GM12878 (cell line): ENCODE measurements around the gene NIPSNAP3A. TPM values are rescaled to one million over a fixed set of nuclear protein-coding genes. Genes with fewer than 3 reads are reported as not detected.

Source experiments
- ATAC-seq: fragments of 200-7000 bp; cut with Tn5 transposase; 3 replicates; pipeline ENCODE4 v1.9.1; 2020; ENCODE audit warnings: mild to moderate bottlenecking, moderate library complexity
- BruUV-seq: library from RNA; stranded (reverse); fragments of 400-500 nt; replicated peaks from 2 replicates; lab custom pipeline; 2021; lab: Mats Ljungman, UMichigan
- CTCF ChIA-PET: fragments of 300-600 bp; sonication (Branson Sonifier 250); formaldehyde crosslinking; extraction: SDS; loops from one replicate; lab custom pipeline; 2021; ENCODE audit warnings: inconsistent platforms; lab: Yijun Ruan, JAX
- POLR2A ChIA-PET: fragments of 350-600 bp; formaldehyde crosslinking; extraction: SDS; loops from one replicate; lab custom pipeline; 2021; ENCODE audit warnings: inconsistent platforms; lab: Charles Lee
- RAD21 ChIA-PET: fragments of 300-600 bp; sonication (Branson Sonifier 250); formaldehyde crosslinking; loops from one replicate; lab custom pipeline; 2023; ENCODE audit warnings: antibody characterized with exemption; ENCODE audit not compliant: unreplicated experiment; lab: Charles Lee
- SMC1A ChIA-PET: fragments of 300-600 bp; sonication (Branson Sonifier 250); formaldehyde crosslinking; loops from one replicate; lab custom pipeline; 2023; ENCODE audit not compliant: unreplicated experiment, uncharacterized antibody; lab: Charles Lee
- DNase-seq: peaks from one replicate; pipeline ENCODE4 v3.0.0-alpha.2; 2011; ENCODE audit warnings: low read depth, low spot score
- FAIRE-seq: peaks from 3 replicates; lab custom pipeline; 2011; peaks lifted over from hg19 to GRCh38; lab: Jason Lieb, UNC
- H2AFZ ChIP-seq: 2 replicates; pipeline ENCODE4 v1.6.0; 2011; ENCODE audit warnings: low read depth, low read length, control low read depth; ENCODE audit not compliant: control insufficient read depth
- H3K27ac ChIP-seq: 2 replicates; pipeline ENCODE4 v1.5.1; 2011; ENCODE audit warnings: control low read depth; ENCODE audit not compliant: control insufficient read depth, insufficient read depth
- H3K27me3 ChIP-seq, 2 experiments: replicated peaks in 1 of 2; 2 replicates each; pipeline versions ENCODE4 v1.6.0 to v1.6.1; 2011; ENCODE audit warnings: low read length in 1 of 2; ENCODE audit not compliant: control insufficient read depth in 2 of 2, insufficient read depth in 2 of 2
- H3K36me3 ChIP-seq, 2 experiments: 2 replicates each; pipeline ENCODE4 v1.5.1; 2011; ENCODE audit warnings: low read length in 1 of 2; ENCODE audit not compliant: control insufficient read depth in 2 of 2, insufficient read depth in 2 of 2
- H3K4me1 ChIP-seq: 2 replicates; pipeline ENCODE4 v1.6.1; 2011; ENCODE audit warnings: mild to moderate bottlenecking, low read length, moderate library complexity, mixed read lengths; ENCODE audit not compliant: control insufficient read depth, insufficient read depth
- H3K4me2 ChIP-seq: 2 replicates; pipeline ENCODE4 v1.6.0; 2011; ENCODE audit warnings: control low read depth; ENCODE audit not compliant: control insufficient read depth, insufficient read depth
- H3K4me3 ChIP-seq: fragments of 200-600 bp; sonication (generic); 2 replicates; pipeline ENCODE4 v1.5.1; 2016
- H3K79me2 ChIP-seq: 2 replicates; pipeline ENCODE4 v1.6.0; 2011; ENCODE audit warnings: low read length; ENCODE audit not compliant: control insufficient read depth, insufficient read depth
- H3K9ac ChIP-seq: 2 replicates; pipeline ENCODE4 v1.8.0; 2011; ENCODE audit warnings: low read length, control low read depth, mixed read lengths; ENCODE audit not compliant: control insufficient read depth, insufficient read depth
- H3K9me3 ChIP-seq: replicated peaks from 3 replicates; pipeline ENCODE4 v1.5.1; 2011; ENCODE audit warnings: mild to moderate bottlenecking, low read length; ENCODE audit not compliant: control insufficient read depth, insufficient read depth
- H4K20me1 ChIP-seq: 2 replicates; pipeline ENCODE4 v1.6.0; 2011; ENCODE audit not compliant: control insufficient read depth, insufficient read depth
- CBX3 ChIP-seq: fragments of 200-600 bp; sonication (generic); IDR thresholded peaks from 2 replicates; pipeline ENCODE4 v1.6.1; 2016; ENCODE audit warnings: low read depth, borderline replicate concordance
- EP300 ChIP-seq, 2 experiments: fragments of 150-350 bp in 1 of 2; IDR thresholded peaks; 2 replicates each; pipeline ENCODE4 v1.6.1; 2011 to 2012; ENCODE audit warnings: low read depth in 2 of 2, low read length in 2 of 2, borderline replicate concordance in 1 of 2, improper control_type of control experiment in 1 of 2, inconsistent platforms in 1 of 2; ENCODE audit not compliant: control insufficient read depth in 1 of 2
- ETV6 ChIP-seq, 2 experiments: fragments of 450-650 bp in 1 of 2; IDR thresholded peaks in 1 of 2; conservative IDR thresholded peaks in 1 of 2; 2 replicates each; pipeline ENCODE4 v1.6.1; 2014; ENCODE audit warnings: antibody characterized with exemption in 1 of 2, borderline replicate concordance in 1 of 2, low read depth in 1 of 2, mild to moderate bottlenecking in 1 of 2, moderate library complexity in 1 of 2
- HDAC6 ChIP-seq: fragments of 200-600 bp; sonication (generic); IDR thresholded peaks from one replicate; pipeline ENCODE4 v1.8.0; 2017; ENCODE audit warnings: antibody characterized with exemption; ENCODE audit not compliant: unreplicated experiment
- JUND ChIP-seq: IDR thresholded peaks from 2 replicates; pipeline ENCODE4 v1.6.1; 2012; ENCODE audit warnings: low read depth, mild to moderate bottlenecking, low read length, improper control_type of control experiment, moderate library complexity
- KDM1A ChIP-seq: fragments of 200-600 bp; sonication (generic); IDR thresholded peaks from 2 replicates; pipeline ENCODE4 v1.6.1; 2016; ENCODE audit warnings: borderline replicate concordance
- MEF2B ChIP-seq: fragments of 450-650 bp; IDR thresholded peaks from 2 replicates; pipeline ENCODE4 v1.6.1; 2018; ENCODE audit warnings: mild to moderate bottlenecking, moderate library complexity; ENCODE audit not compliant: partially characterized antibody, poor library complexity, severe bottlenecking
- MYB ChIP-seq: fragments of 150-350 bp; IDR thresholded peaks from 2 replicates; pipeline ENCODE4 v1.6.1; 2014; ENCODE audit warnings: mild to moderate bottlenecking, low read depth, low read length, borderline replicate concordance
- PML ChIP-seq: IDR thresholded peaks from 2 replicates; pipeline ENCODE4 v1.6.1; 2012; ENCODE audit warnings: low read length, inconsistent platforms
- POLR2AphosphoS2 ChIP-seq: IDR thresholded peaks from 2 replicates; pipeline ENCODE4 v1.6.1; 2011; ENCODE audit warnings: low read depth, mild to moderate bottlenecking, low read length, improper control_type of control experiment, moderate library complexity
- RUNX3 ChIP-seq: IDR thresholded peaks from 2 replicates; pipeline ENCODE4 v1.6.1; 2012; ENCODE audit warnings: low read length, inconsistent platforms
- TAF1 ChIP-seq: IDR thresholded peaks from 2 replicates; pipeline ENCODE4 v1.6.1; 2011; ENCODE audit warnings: mild to moderate bottlenecking, low read depth, low read length, borderline replicate concordance
- WGBS: methylation state at CpG from one replicate; pipeline ENCODE4 v1.1.6; 2016; ENCODE audit warnings: low lambda C conversion rate; ENCODE audit not compliant: insufficient replicate concordance, insufficient coverage; ENCODE audit errors: missing lambda C conversion rate; 5-methylcytosine and 5-hydroxymethylcytosine counted together
- in situ Hi-C: fragments of 300-500 bp; cut with MboI; formaldehyde crosslinking; loops from 9 replicates; pipeline ENCODE4 v1.14.3; 2018; ENCODE audit warnings: mixed read lengths
- intact Hi-C: fragments of 100-400 bp; cut with micrococcal nuclease; formaldehyde crosslinking; loops from one replicate; pipeline ENCODE4 v1.14.2; 2022; ENCODE audit not compliant: unreplicated experiment
- polyA plus RNA-seq, 11 experiments: library from polyadenylated mRNA; depleted of rRNA in 4 of 11; unstranded in 6 of 11; stranded (reverse) in 5 of 11; fragments of >200 nt; fragmentation: Nextera tagmentation in 4 of 11; fragmentation: Illumina TruSeq in 1 of 11; extraction: Ambion mirVana in 4 of 11; extraction: Trizol in 1 of 11; gene quantifications; 1 replicate in 1 of 11; 2 replicates in 10 of 11; pipeline versions ENCODE4 v1.2.1 to v1.2.3, GENCODE V29; 2011 to 2016; ENCODE audit warnings: inconsistent platforms in 2 of 11, missing spikeins in 2 of 11, low read depth in 1 of 11
- total RNA-seq, 4 experiments: library from RNA; depleted of rRNA in 3 of 4; stranded (reverse); fragments of >200 nt in 3 of 4; fragmentation: Illumina TruSeq in 1 of 4; extraction: Trizol in 1 of 4; gene quantifications; 2 replicates each; pipeline versions ENCODE4 v1.2.1 to v1.2.3, GENCODE V29; 2013 to 2021
- TF ChIP-seq, protein P1 (sequence below): fragments of 450-650 bp; IDR thresholded peaks from 2 replicates; pipeline ENCODE4 v1.6.1; 2016; ENCODE audit warnings: mild to moderate bottlenecking

NIPSNAP3A gene
- total and polyA plus RNA-seq, 10 of the 15 experiments (the other 5 are each of a cell fraction or from before 2014, with no cell fraction given) = 19.1 to 87.2 (median 34.0) TPM

GRCh38 chr9:104802110-104802509 lies 54.6 kb downstream of the NIPSNAP3A start:
- Histone ChIP-seq H2AFZ (no peak overlapping the region), H3K9ac (no peak overlapping the region), H3K9me3 (no peaks in the 10 kb centered on the region), H3K79me2 (no peaks in the 10 kb centered on the region), H3K27me3 (peaks cover 0 to 2% of the 10 kb centered on the region in 2 experiments; a peak in 1 of 4 replicates), H3K4me3 (no peak overlapping the region), H3K27ac (no peak overlapping the region), H3K4me2 (no peak overlapping the region), H4K20me1 (no peaks in the 10 kb centered on the region), H3K36me3 (no peaks in the 10 kb centered on the region), H3K4me1 (no peaks in the 10 kb centered on the region)
- FAIRE-seq (no peak), ATAC-seq (no peak), DNase-seq (no peak)
- POLR2A ChIA-PET = no interaction called here
- SMC1A ChIA-PET = no interaction called here
- in situ Hi-C loops = no loop called here
- WGBS = 49% methylated on average over 5 of the region's 5 CpGs
- no TSS peak for BruUV-seq
- TF ChIP-seq RUNX3 (no peak), MYB (no peak), PML (no peak), POLR2AphosphoS2 (no peak), JUND (no peak), HDAC6 (no peak), MEF2B (no peak), KDM1A (no peak), CBX3 (no peak), ETV6 (conservative IDR thresholded peaks at IDR 0.05 in 1 of 2, IDR thresholded peaks at IDR 0.05 in 1 of 2; ENCODE audit: borderline replicate concordance in 1 of 2, low read depth in 1 of 2) (no peak), TAF1 (no peak), EP300 (IDR thresholded peaks at IDR 0.05; ENCODE audit: borderline replicate concordance in 1 of 2, control insufficient read depth in 1 of 2, low read depth in 2 of 2, low read length in 2 of 2) (no peak)
- TF ChIP-seq, protein P1, sequence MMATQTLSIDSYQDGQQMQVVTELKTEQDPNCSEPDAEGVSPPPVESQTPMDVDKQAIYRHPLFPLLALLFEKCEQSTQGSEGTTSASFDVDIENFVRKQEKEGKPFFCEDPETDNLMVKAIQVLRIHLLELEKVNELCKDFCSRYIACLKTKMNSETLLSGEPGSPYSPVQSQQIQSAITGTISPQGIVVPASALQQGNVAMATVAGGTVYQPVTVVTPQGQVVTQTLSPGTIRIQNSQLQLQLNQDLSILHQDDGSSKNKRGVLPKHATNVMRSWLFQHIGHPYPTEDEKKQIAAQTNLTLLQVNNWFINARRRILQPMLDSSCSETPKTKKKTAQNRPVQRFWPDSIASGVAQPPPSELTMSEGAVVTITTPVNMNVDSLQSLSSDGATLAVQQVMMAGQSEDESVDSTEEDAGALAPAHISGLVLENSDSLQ = no peak
- intact Hi-C loops = no loop called here
- RAD21 ChIA-PET = interaction anchor here (1.4 kb wide), 1 partner anchor 22 kb away, joined by 4 read pairs; no protein-coding TSS in a partner anchor
- CTCF ChIA-PET = no interaction called here
